Panc1 (cell line): ENCODE measurements around the gene LMAN1. TPM values are rescaled to one million over a fixed set of nuclear protein-coding genes. Genes with fewer than 3 reads are reported as not detected.

Source experiments
- ATAC-seq: fragments of 200-7000 bp; cut with Tn5 transposase; 2 replicates; pipeline ENCODE4 v1.9.1; 2020; ENCODE audit warnings: mild to moderate bottlenecking, moderate library complexity
- BruUV-seq: library from RNA; stranded (reverse); fragments of 400-500 nt; replicated peaks from 2 replicates; lab custom pipeline; 2021; lab: Mats Ljungman, UMichigan
- CTCF ChIA-PET: fragments of 300-600 bp; sonication (Branson Sonifier 250); formaldehyde crosslinking; loops from one replicate; lab custom pipeline; 2022; ENCODE audit warnings: antibody characterized with exemption; lab: Charles Lee
- POLR2A ChIA-PET: fragments of 300-600 bp; sonication (Branson Sonifier 250); formaldehyde crosslinking; loops from one replicate; lab custom pipeline; 2022; ENCODE audit warnings: antibody characterized with exemption; lab: Charles Lee
- DNase-seq: peaks from one replicate; pipeline ENCODE4 v3.0.0-alpha.2; 2010; ENCODE audit warnings: low read depth, low spot score
- H3K27ac ChIP-seq: 2 replicates; pipeline ENCODE4 v1.5.1; 2011; ENCODE audit warnings: mild to moderate bottlenecking, low read length, inconsistent platforms
- H3K27me3 ChIP-seq: fragments of 200-500 bp; sonication (Bioruptor generic); 2 replicates; pipeline ENCODE4 v1.6.0; 2014; ENCODE audit warnings: low read length, inconsistent platforms; ENCODE audit not compliant: control insufficient read depth, insufficient read depth
- H3K36me3 ChIP-seq: fragments of 200-500 bp; sonication (Bioruptor generic); 2 replicates; pipeline ENCODE4 v1.5.1; 2014; ENCODE audit warnings: inconsistent platforms, mild to moderate bottlenecking, low read length, moderate library complexity; ENCODE audit not compliant: control insufficient read depth, insufficient read depth
- H3K4me1 ChIP-seq: 2 replicates; pipeline ENCODE4 v1.5.1; 2011; ENCODE audit warnings: inconsistent platforms, mild to moderate bottlenecking, low read length, moderate library complexity; ENCODE audit not compliant: control insufficient read depth, insufficient read depth
- H3K4me3 ChIP-seq, 2 experiments: 2 replicates each; pipeline ENCODE4 v1.5.1; 2011 to 2012; ENCODE audit warnings: low read depth in 2 of 2, low read length in 2 of 2, mild to moderate bottlenecking in 2 of 2, inconsistent platforms in 1 of 2, moderate library complexity in 1 of 2
- H3K9me3 ChIP-seq: fragments of 200-500 bp; sonication (Bioruptor generic); 2 replicates; pipeline ENCODE4 v1.5.1; 2014; ENCODE audit warnings: low read depth, mild to moderate bottlenecking, inconsistent platforms, low read length, moderate library complexity; ENCODE audit not compliant: control insufficient read depth, insufficient read depth
- CTCF ChIP-seq: fragments of 450-650 bp; IDR thresholded peaks from 2 replicates; pipeline ENCODE4 v1.5.1; 2017; ENCODE audit warnings: mild to moderate bottlenecking
- POLR2AphosphoS5 ChIP-seq: IDR thresholded peaks from 2 replicates; pipeline ENCODE4 v1.6.1; 2012; ENCODE audit warnings: mild to moderate bottlenecking, low read depth, low read length, moderate library complexity
- SIN3A ChIP-seq: IDR thresholded peaks from 2 replicates; pipeline ENCODE4 v1.6.1; 2012; ENCODE audit warnings: low read depth, mild to moderate bottlenecking, low read length, moderate library complexity, borderline replicate concordance; ENCODE audit not compliant: insufficient read depth
- TCF7L2 ChIP-seq: IDR thresholded peaks from 2 replicates; pipeline ENCODE4 v1.6.1; 2011; ENCODE audit warnings: mild to moderate bottlenecking, low read depth, low read length, inconsistent platforms
- in situ Hi-C: cut with HindIII; loops from 2 replicates; pipeline ENCODE4 v1.10.0; 2016; ENCODE audit warnings: low sequenced_read_pairs, low pct_unique_long_range_greater_than_20kb
- intact Hi-C: fragments of 100-400 bp; cut with micrococcal nuclease; formaldehyde crosslinking; loops from one replicate; pipeline ENCODE4 v1.10.0; 2022; ENCODE audit not compliant: unreplicated experiment
- total RNA-seq: library from RNA; stranded (reverse); gene quantifications from one replicate; pipeline ENCODE4 v1.2.1, GENCODE V29; 2021; ENCODE audit not compliant: unreplicated experiment
- TF ChIP-seq, protein P1 (sequence below), 2 experiments: IDR thresholded peaks; 2 replicates each; pipeline ENCODE4 v1.6.1; 2011 to 2012; ENCODE audit warnings: low read depth in 2 of 2, control low read depth in 1 of 2, low read length in 1 of 2, mild to moderate bottlenecking in 1 of 2, moderate library complexity in 1 of 2; ENCODE audit not compliant: insufficient read depth in 1 of 2

LMAN1 gene
- total RNA-seq, 1 experiment from 2014 or later = 60.8 TPM

DNA sequence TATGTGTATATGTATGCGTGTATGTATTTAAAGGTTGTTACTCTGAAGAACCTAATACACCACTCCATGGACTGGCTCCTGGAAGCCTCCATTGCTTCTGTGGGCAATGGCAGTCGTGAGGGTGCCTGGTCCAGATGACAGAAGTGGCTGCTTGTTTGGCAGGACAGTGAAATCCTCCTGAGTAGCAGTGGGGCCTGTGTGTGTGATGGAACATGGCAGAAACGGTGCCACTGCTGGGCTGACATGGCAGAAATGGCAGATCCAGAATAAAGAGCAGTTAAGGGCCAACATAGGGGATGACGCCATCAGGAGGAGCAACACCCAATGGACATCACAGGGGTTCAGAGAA lies 34.5 kb downstream of the LMAN1 start:
- peaks cover 11% of the 10 kb centered on the region for H3K36me3 ChIP-seq
- ATAC-seq (no peak), DNase-seq (no peak)
- CTCF ChIA-PET = no interaction called here
- BruUV-seq = no TSS peak
- no peak overlapping the region for H3K27ac ChIP-seq
- no peak overlapping the region for H3K4me3 ChIP-seq
- intact Hi-C loops (no loop called here), in situ Hi-C loops (no loop called here)
- POLR2A ChIA-PET = interaction anchor here (0.6 kb wide), 1 partner anchor 18 kb away, joined by 3 read pairs; no protein-coding TSS in a partner anchor
- H3K4me1 ChIP-seq = no peaks in the 10 kb centered on the region
- no peaks in the 10 kb centered on the region for H3K27me3 ChIP-seq
- no peak for TF ChIP-seq SIN3A
- TF ChIP-seq TCF7L2 = no peak
- TF ChIP-seq CTCF = no peak
- TF ChIP-seq, protein P1, sequence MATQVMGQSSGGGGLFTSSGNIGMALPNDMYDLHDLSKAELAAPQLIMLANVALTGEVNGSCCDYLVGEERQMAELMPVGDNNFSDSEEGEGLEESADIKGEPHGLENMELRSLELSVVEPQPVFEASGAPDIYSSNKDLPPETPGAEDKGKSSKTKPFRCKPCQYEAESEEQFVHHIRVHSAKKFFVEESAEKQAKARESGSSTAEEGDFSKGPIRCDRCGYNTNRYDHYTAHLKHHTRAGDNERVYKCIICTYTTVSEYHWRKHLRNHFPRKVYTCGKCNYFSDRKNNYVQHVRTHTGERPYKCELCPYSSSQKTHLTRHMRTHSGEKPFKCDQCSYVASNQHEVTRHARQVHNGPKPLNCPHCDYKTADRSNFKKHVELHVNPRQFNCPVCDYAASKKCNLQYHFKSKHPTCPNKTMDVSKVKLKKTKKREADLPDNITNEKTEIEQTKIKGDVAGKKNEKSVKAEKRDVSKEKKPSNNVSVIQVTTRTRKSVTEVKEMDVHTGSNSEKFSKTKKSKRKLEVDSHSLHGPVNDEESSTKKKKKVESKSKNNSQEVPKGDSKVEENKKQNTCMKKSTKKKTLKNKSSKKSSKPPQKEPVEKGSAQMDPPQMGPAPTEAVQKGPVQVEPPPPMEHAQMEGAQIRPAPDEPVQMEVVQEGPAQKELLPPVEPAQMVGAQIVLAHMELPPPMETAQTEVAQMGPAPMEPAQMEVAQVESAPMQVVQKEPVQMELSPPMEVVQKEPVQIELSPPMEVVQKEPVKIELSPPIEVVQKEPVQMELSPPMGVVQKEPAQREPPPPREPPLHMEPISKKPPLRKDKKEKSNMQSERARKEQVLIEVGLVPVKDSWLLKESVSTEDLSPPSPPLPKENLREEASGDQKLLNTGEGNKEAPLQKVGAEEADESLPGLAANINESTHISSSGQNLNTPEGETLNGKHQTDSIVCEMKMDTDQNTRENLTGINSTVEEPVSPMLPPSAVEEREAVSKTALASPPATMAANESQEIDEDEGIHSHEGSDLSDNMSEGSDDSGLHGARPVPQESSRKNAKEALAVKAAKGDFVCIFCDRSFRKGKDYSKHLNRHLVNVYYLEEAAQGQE (IDR thresholded peaks at IDR 0.05; ENCODE audit: insufficient read depth in 1 of 2, low read depth in 2 of 2, low read length in 1 of 2) = no peak
- TF ChIP-seq POLR2AphosphoS5 = no peak
- H3K9me3 ChIP-seq = no peaks in the 10 kb centered on the region

DNA sequence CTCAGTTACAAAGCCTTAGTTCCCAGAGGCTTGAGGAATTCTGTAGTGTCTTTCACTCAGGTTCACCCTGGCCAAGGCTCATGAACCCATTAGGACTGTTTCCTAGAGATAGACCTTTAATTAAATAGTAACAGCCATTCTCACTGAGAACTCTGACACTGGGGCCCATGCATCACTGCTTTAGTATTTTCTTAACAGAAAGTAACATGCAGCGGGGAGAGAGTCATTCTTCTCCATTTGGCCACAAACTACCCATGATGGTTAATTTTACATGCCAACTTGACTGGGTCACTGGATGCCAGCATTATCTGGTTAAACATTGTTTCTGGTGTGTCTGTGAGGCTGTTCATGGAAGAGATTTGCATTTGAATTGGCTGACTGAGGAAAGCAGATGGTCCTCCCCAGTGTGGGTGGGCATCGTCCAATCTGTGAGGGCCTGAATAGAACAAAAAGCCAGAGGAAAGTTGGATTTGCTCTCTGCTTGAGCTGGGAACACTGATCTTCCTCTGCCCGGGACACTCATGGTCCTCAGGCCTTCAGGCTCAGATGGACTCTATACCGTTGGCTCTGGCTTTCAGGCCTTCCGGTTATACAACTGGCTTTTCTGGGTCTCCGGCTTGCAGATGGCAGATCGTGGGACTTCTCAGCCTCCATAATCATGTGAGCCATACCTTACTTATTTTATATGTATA lies 35.0 kb downstream of the LMAN1 start:
- in situ Hi-C loops (no loop called here), intact Hi-C loops (no loop called here)
- ATAC-seq (no peak), DNase-seq (no peak)
- TF ChIP-seq POLR2AphosphoS5 = no peak
- TF ChIP-seq SIN3A = no peak
- TF ChIP-seq, protein P1 (IDR thresholded peaks at IDR 0.05; ENCODE audit: insufficient read depth in 1 of 2, low read depth in 2 of 2, low read length in 1 of 2) = no peak
- no peak for TF ChIP-seq TCF7L2
- TF ChIP-seq CTCF = no peak
- Histone ChIP-seq H3K4me1 (no peaks in the 10 kb centered on the region), H3K9me3 (no peaks in the 10 kb centered on the region), H3K27ac (no peak overlapping the region), H3K4me3 (no peak overlapping the region), H3K27me3 (no peaks in the 10 kb centered on the region), H3K36me3 (peaks cover 11% of the 10 kb centered on the region)
- POLR2A ChIA-PET = no interaction called here
- no TSS peak for BruUV-seq
- CTCF ChIA-PET = no interaction called here
